ENCODE measurements around the gene ISG15. TPM values are rescaled to one million over a fixed set of nuclear protein-coding genes. Genes with fewer than 3 reads are reported as not detected.

Gene ISG15
- total RNA-seq: 100 to 1,000 TPM; 385 to 413 TPM

- Mint-ChIP-seq H3K36me3 (ENCODE audit: low read depth) (peaks cover 45% of the 10 kb centered on the region), H3K27me3 (ENCODE audit: low read depth) (peaks cover 4% of the 10 kb centered on the region), H3K4me1 (ENCODE audit: low read depth) (peaks cover 49% of the 10 kb centered on the region), H3K27ac (peak within 1 kb of the TSS; percentile 99), H3K9me3 (ENCODE audit: insufficient read depth) (peaks cover 4% of the 10 kb centered on the region), H3K4me3 (peak within 1 kb of the TSS; percentile 97)
- DNase-seq: peak; percentile 95
- peak; percentile 90 for ATAC-seq
- ChIA-PET CTCF (interaction anchor here (0.8 to 4.5 kb wide), 12 partner anchors 11 to 492 kb away, joined by 3 to 31 read pairs (median 4); partner anchors contain the start of gene HES4), POLR2A (interaction anchor here (0.5 to 3.1 kb wide), 11 partner anchors 10 to 362 kb away, joined by 3 to 29 read pairs (median 3); partner anchors contain the start of gene AURKAIP1)
These were observed at the start of gene ISG15 for GRCh38 chr1:1013105-1013921. Gene ISG15, plus strand, starts transcription at chr1:1013497. Its CDS starts 77 bp downstream, at chr1:1013574.

GRCh38 chr1:963746-964525 is 49.4 kb upstream of the ISG15 start:
- DNase-seq (no peak), ATAC-seq (no peak)
- no peak overlapping the region for H3K27ac Mint-ChIP-seq
- POLR2A ChIA-PET: no interaction called here
- CTCF ChIA-PET: no interaction called here
- H3K36me3 Mint-ChIP-seq (ENCODE audit: low read depth): peaks cover 3% of the 10 kb centered on the region
- peaks cover 5% of the 10 kb centered on the region for H3K27me3 Mint-ChIP-seq (ENCODE audit: low read depth)
- peaks cover 18% of the 10 kb centered on the region for H3K4me1 Mint-ChIP-seq (ENCODE audit: low read depth)
- no peaks in the 10 kb centered on the region for H3K9me3 Mint-ChIP-seq (ENCODE audit: insufficient read depth)
- no peak overlapping the region for H3K4me3 Mint-ChIP-seq

- POLR2A ChIA-PET: no interaction called here
- no peak for DNase-seq
- H3K4me3 Mint-ChIP-seq: no peak overlapping the region
- H3K4me1 Mint-ChIP-seq (ENCODE audit: low read depth): peaks cover 18% of the 10 kb centered on the region
- no peaks in the 10 kb centered on the region for H3K9me3 Mint-ChIP-seq (ENCODE audit: insufficient read depth)
- H3K27ac Mint-ChIP-seq: no peak overlapping the region
- CTCF ChIA-PET: no interaction called here
- peaks cover 14% of the 10 kb centered on the region for H3K27me3 Mint-ChIP-seq (ENCODE audit: low read depth)
- no peak for ATAC-seq
- H3K36me3 Mint-ChIP-seq (ENCODE audit: low read depth): peaks cover 3% of the 10 kb centered on the region
These were observed 48.4 kb upstream of the ISG15 start for GRCh38 chr1:964691-965525.

GRCh38 chr1:965526-966134 is 47.7 kb upstream of the ISG15 start:
- DNase-seq: no peak
- peaks cover 14% of the 10 kb centered on the region for H3K27me3 Mint-ChIP-seq (ENCODE audit: low read depth)
- CTCF ChIA-PET: no interaction called here
- no peaks in the 10 kb centered on the region for H3K9me3 Mint-ChIP-seq (ENCODE audit: insufficient read depth)
- H3K36me3 Mint-ChIP-seq (ENCODE audit: low read depth): peaks cover 3% of the 10 kb centered on the region
- POLR2A ChIA-PET: no interaction called here
- peak overlapping the region; percentile 71 for H3K27ac Mint-ChIP-seq
- ATAC-seq: no peak
- peak overlapping the region; percentile 63 for H3K4me3 Mint-ChIP-seq
- peaks cover 15% of the 10 kb centered on the region for H3K4me1 Mint-ChIP-seq (ENCODE audit: low read depth)

GRCh38 chr1:966135-966703 is 47.1 kb upstream of the ISG15 start, which contains the start of gene PLEKHN1:
Gene PLEKHN1, plus strand, starts transcription at chr1:966482. Its CDS starts 50 bp downstream, at chr1:966532.
- peaks cover 15% of the 10 kb centered on the region for H3K4me1 Mint-ChIP-seq (ENCODE audit: low read depth)
- no peaks in the 10 kb centered on the region for H3K9me3 Mint-ChIP-seq (ENCODE audit: insufficient read depth)
- peak within 1 kb of the TSS; percentile 90 for H3K27ac Mint-ChIP-seq
- ATAC-seq (peak; percentile 55), DNase-seq (peak; percentile 53)
- H3K27me3 Mint-ChIP-seq (ENCODE audit: low read depth): peaks cover 14% of the 10 kb centered on the region
- CTCF ChIA-PET: interaction anchor here (0.8 to 1.5 kb wide), 6 partner anchors 10 to 53 kb away, joined by 3 to 5 read pairs (median 4); no protein-coding TSS in a partner anchor
- peak within 1 kb of the TSS; percentile 81 for H3K4me3 Mint-ChIP-seq
- POLR2A ChIA-PET: interaction anchor here (1.0 to 1.2 kb wide), 2 partner anchors 8 to 10 kb away, joined by 3 to 4 read pairs; partner anchors contain the start of gene NOC2L
- H3K36me3 Mint-ChIP-seq (ENCODE audit: low read depth): peaks cover 3% of the 10 kb centered on the region

- H3K36me3 Mint-ChIP-seq (ENCODE audit: low read depth): peaks cover 3% of the 10 kb centered on the region
- H3K27me3 Mint-ChIP-seq (ENCODE audit: low read depth): peaks cover 14% of the 10 kb centered on the region
- ATAC-seq (peak; percentile 89), DNase-seq (peak; percentile 89)
- H3K9me3 Mint-ChIP-seq (ENCODE audit: insufficient read depth): no peaks in the 10 kb centered on the region
- H3K4me3 Mint-ChIP-seq: peak overlapping the region; percentile 81
- peaks cover 15% of the 10 kb centered on the region for H3K4me1 Mint-ChIP-seq (ENCODE audit: low read depth)
- peak overlapping the region; percentile 90 for H3K27ac Mint-ChIP-seq
- ChIA-PET POLR2A (interaction anchor here (1.0 to 1.2 kb wide), 2 partner anchors 8 to 9 kb away, joined by 3 to 4 read pairs; partner anchors contain the start of gene NOC2L), CTCF (interaction anchor here (0.8 to 1.5 kb wide), 6 partner anchors 9 to 52 kb away, joined by 3 to 5 read pairs (median 4); no protein-coding TSS in a partner anchor)
These were observed 46.5 kb upstream of the ISG15 start for GRCh38 chr1:966704-967300.

- Mint-ChIP-seq H3K27ac (no peak overlapping the region), H3K27me3 (ENCODE audit: low read depth) (peaks cover 14% of the 10 kb centered on the region), H3K36me3 (ENCODE audit: low read depth) (peaks cover 3% of the 10 kb centered on the region), H3K9me3 (ENCODE audit: insufficient read depth) (no peaks in the 10 kb centered on the region), H3K4me1 (ENCODE audit: low read depth) (peaks cover 13% of the 10 kb centered on the region), H3K4me3 (no peak overlapping the region)
- CTCF ChIA-PET: interaction anchor here (0.7 to 1.5 kb wide), 3 partner anchors 8 to 17 kb away, joined by 3 to 5 read pairs (median 4); no protein-coding TSS in a partner anchor
- POLR2A ChIA-PET: interaction anchor here (0.6 to 1.2 kb wide), 2 partner anchors 9 to 337 kb away, joined by 3 read pairs; partner anchors contain the start of gene NOC2L
- no peak for ATAC-seq
- DNase-seq: no peak
These were observed 45.6 kb upstream of the ISG15 start for GRCh38 chr1:967466-968343.

- Mint-ChIP-seq H3K36me3 (ENCODE audit: low read depth) (no peaks in the 10 kb centered on the region), H3K27ac (no peak overlapping the region), H3K4me1 (ENCODE audit: low read depth) (peaks cover 13% of the 10 kb centered on the region), H3K4me3 (no peak overlapping the region), H3K9me3 (ENCODE audit: insufficient read depth) (no peaks in the 10 kb centered on the region), H3K27me3 (ENCODE audit: low read depth) (peaks cover 14% of the 10 kb centered on the region)
- ChIA-PET CTCF (interaction anchor here (1.7 kb wide), 1 partner anchor 33 kb away, joined by 4 read pairs; no protein-coding TSS in a partner anchor), POLR2A (no interaction called here)
- DNase-seq (no peak), ATAC-seq (no peak)
These were observed 43.9 kb upstream of the ISG15 start for GRCh38 chr1:969260-969855.

GRCh38 chr1:970242-970972 is 42.9 kb upstream of the ISG15 start:
- H3K36me3 Mint-ChIP-seq (ENCODE audit: low read depth): no peaks in the 10 kb centered on the region
- DNase-seq: no peak
- H3K4me3 Mint-ChIP-seq: no peak overlapping the region
- peaks cover 14% of the 10 kb centered on the region for H3K27me3 Mint-ChIP-seq (ENCODE audit: low read depth)
- no peak overlapping the region for H3K27ac Mint-ChIP-seq
- ATAC-seq: no peak
- CTCF ChIA-PET: interaction anchor here (1.7 kb wide), 1 partner anchor 32 kb away, joined by 4 read pairs; no protein-coding TSS in a partner anchor
- POLR2A ChIA-PET: no interaction called here
- H3K4me1 Mint-ChIP-seq (ENCODE audit: low read depth): peaks cover 10% of the 10 kb centered on the region
- H3K9me3 Mint-ChIP-seq (ENCODE audit: insufficient read depth): no peaks in the 10 kb centered on the region
